OCI-LY1 (cell line): Measurements from ENCODE around the gene S100A16.

Experiments
- H2AFZ ChIP-seq: fragments of 200-600 bp; sonication (generic), shearing (Covaris generic); 2 replicates; pipeline ENCODE4 v1.6.0; 2014; ENCODE audit warnings: antibody characterized with exemption, mild to moderate bottlenecking, low read length
- H3F3A ChIP-seq: fragments of 200-600 bp; sonication (generic), shearing (Covaris generic); 2 replicates; pipeline ENCODE4 v1.6.0; 2014; ENCODE audit warnings: mild to moderate bottlenecking, antibody characterized with exemption, low read length, moderate library complexity; ENCODE audit not compliant: insufficient read depth
- H3K27ac ChIP-seq: fragments of 200-600 bp; sonication (generic); 2 replicates; pipeline ENCODE4 v1.5.1; 2014; ENCODE audit warnings: low read length, mixed run types, mild to moderate bottlenecking, low read depth; ENCODE audit not compliant: poor library complexity, severe bottlenecking
- H3K27me3 ChIP-seq: fragments of 200-600 bp; sonication (generic); 2 replicates; pipeline ENCODE4 v1.6.0; 2014; ENCODE audit warnings: antibody characterized with exemption, mild to moderate bottlenecking, low read length, moderate library complexity; ENCODE audit not compliant: insufficient read depth
- H3K36me3 ChIP-seq: fragments of 200-600 bp; sonication (generic); 2 replicates; pipeline ENCODE4 v1.6.1; 2014; ENCODE audit warnings: mild to moderate bottlenecking, antibody characterized with exemption, low read length, moderate library complexity, mixed read lengths; ENCODE audit not compliant: insufficient read depth
- H3K4me1 ChIP-seq: fragments of 200-600 bp; sonication (generic); 2 replicates; pipeline ENCODE4 v1.5.1; 2014; ENCODE audit warnings: mild to moderate bottlenecking, low read length, moderate library complexity; ENCODE audit not compliant: insufficient read depth, severe bottlenecking
- H3K4me2 ChIP-seq: fragments of 200-600 bp; sonication (generic), shearing (Covaris generic); 2 replicates; pipeline ENCODE4 v1.6.1; 2014; ENCODE audit warnings: low read length
- H3K4me3 ChIP-seq: fragments of 200-600 bp; sonication (generic); 2 replicates; pipeline ENCODE4 v1.5.1; 2014; ENCODE audit warnings: low read length, low read depth, mild to moderate bottlenecking, mixed read lengths; ENCODE audit not compliant: poor library complexity, severe bottlenecking
- H3K79me2 ChIP-seq: fragments of 200-600 bp; shearing (Covaris generic); 2 replicates; pipeline ENCODE4 v1.6.1; 2016; ENCODE audit warnings: mixed run types, low read length, mixed read lengths; ENCODE audit not compliant: insufficient read depth
- H3K9ac ChIP-seq: fragments of 200-600 bp; sonication (generic), shearing (Covaris generic); 2 replicates; pipeline ENCODE4 v1.6.1; 2014; ENCODE audit warnings: mild to moderate bottlenecking, low read length, mixed read lengths
- H3K9me2 ChIP-seq: fragments of 200-600 bp; sonication (generic), shearing (Covaris generic); 2 replicates; pipeline ENCODE4 v1.6.1; 2014; ENCODE audit warnings: low read depth, mild to moderate bottlenecking, low read length, mixed read lengths
- H3K9me3 ChIP-seq: fragments of 200-600 bp; shearing (Covaris generic); 2 replicates; pipeline ENCODE4 v1.6.1; 2014; ENCODE audit warnings: low read length, mixed read lengths
- H4K20me1 ChIP-seq: fragments of 200-600 bp; sonication (generic), shearing (Covaris generic); 2 replicates; pipeline ENCODE4 v1.6.0; 2016; ENCODE audit warnings: mild to moderate bottlenecking, low read length; ENCODE audit not compliant: insufficient read depth
- CTCF ChIP-seq: fragments of 200-600 bp; sonication (generic), shearing (Covaris generic); IDR thresholded peaks from 2 replicates; pipeline ENCODE4 v1.5.1; 2017; ENCODE audit warnings: mild to moderate bottlenecking, antibody characterized with exemption, low read length, moderate library complexity, mixed read lengths
- EZH2 ChIP-seq: fragments of 200-600 bp; sonication (generic), shearing (Covaris generic); IDR thresholded peaks from 2 replicates; pipeline ENCODE4 v1.8.0; 2017; ENCODE audit warnings: borderline replicate concordance, mixed run types, mild to moderate bottlenecking, antibody characterized with exemption, low read length, moderate library complexity, mixed read lengths

Gene S100A16

GRCh38 chr1:153612755-153613331 lies at the start of gene S100A16:
Gene S100A16 (minus strand): TSS chr1:153613137. CDS start chr1:153608151, 4,986 bp downstream.
- Histone ChIP-seq H3K9ac (no peak within 1 kb of the TSS), H3K27ac (no peak within 1 kb of the TSS), H3K9me2 (no peaks in the 10 kb centered on the region), H3K79me2 (no peaks in the 10 kb centered on the region), H2AFZ (no peak within 1 kb of the TSS), H3K36me3 (no peaks in the 10 kb centered on the region), H3K9me3 (no peaks in the 10 kb centered on the region), H3K4me2 (no peak within 1 kb of the TSS), H3K4me3 (no peak within 1 kb of the TSS), H4K20me1 (no peaks in the 10 kb centered on the region), H3K27me3 (no peaks in the 10 kb centered on the region), H3K4me1 (no peaks in the 10 kb centered on the region), H3F3A (no peaks in the 10 kb centered on the region)
- TF ChIP-seq EZH2, result no peak
- no peak for TF ChIP-seq CTCF

- no peak overlapping the region for H2AFZ ChIP-seq
- no peak overlapping the region for H3K9ac ChIP-seq
- TF ChIP-seq EZH2, result no peak
- TF ChIP-seq CTCF, result no peak
- peaks cover 67% of the 10 kb centered on the region for H3K36me3 ChIP-seq
- no peaks in the 10 kb centered on the region for H3K9me3 ChIP-seq
- H3K9me2 ChIP-seq, result no peaks in the 10 kb centered on the region
- H3K27me3 ChIP-seq, result no peaks in the 10 kb centered on the region
- H3K4me2 ChIP-seq, result no peak overlapping the region
- no peak overlapping the region for H3K27ac ChIP-seq
- H3K4me3 ChIP-seq, result no peak overlapping the region
- H3K4me1 ChIP-seq, result peaks cover 17% of the 10 kb centered on the region
- H3K79me2 ChIP-seq, result 0 out of 2 replicates have a peak, but pooled peaks cover 7% of the 10 kb centered on the region
- peaks cover 3% of the 10 kb centered on the region; the same call in 1 of the 2 replicates for H3F3A ChIP-seq
- H4K20me1 ChIP-seq, result no peaks in the 10 kb centered on the region
These were observed 49.3 kb upstream of the S100A16 start for GRCh38 chr1:153662269-153662668.

- Histone ChIP-seq H3K9me2 (no peaks in the 10 kb centered on the region), H3K4me1 (peaks cover 17% of the 10 kb centered on the region), H3K4me2 (no peak overlapping the region), H3K27ac (no peak overlapping the region), H3K9ac (no peak overlapping the region), H3K9me3 (no peaks in the 10 kb centered on the region), H3F3A (peaks cover 3% of the 10 kb centered on the region; the same call in 1 of the 2 replicates), H4K20me1 (no peaks in the 10 kb centered on the region), H3K27me3 (no peaks in the 10 kb centered on the region), H2AFZ (no peak overlapping the region), H3K79me2 (0 out of 2 replicates have a peak, but pooled peaks cover 7% of the 10 kb centered on the region), H3K36me3 (peaks cover 57% of the 10 kb centered on the region), H3K4me3 (no peak overlapping the region)
- TF ChIP-seq EZH2 (no peak), CTCF (no peak)
These were observed 48.3 kb upstream of the S100A16 start for GRCh38 chr1:153661111-153661708.
